ENCODE measurements around the gene ACP2.

The ACP2 gene

GRCh38 chr11:47268448-47269001 is 19.9 kb upstream of the ACP2 start:
- no peak for DNase-seq

DNA sequence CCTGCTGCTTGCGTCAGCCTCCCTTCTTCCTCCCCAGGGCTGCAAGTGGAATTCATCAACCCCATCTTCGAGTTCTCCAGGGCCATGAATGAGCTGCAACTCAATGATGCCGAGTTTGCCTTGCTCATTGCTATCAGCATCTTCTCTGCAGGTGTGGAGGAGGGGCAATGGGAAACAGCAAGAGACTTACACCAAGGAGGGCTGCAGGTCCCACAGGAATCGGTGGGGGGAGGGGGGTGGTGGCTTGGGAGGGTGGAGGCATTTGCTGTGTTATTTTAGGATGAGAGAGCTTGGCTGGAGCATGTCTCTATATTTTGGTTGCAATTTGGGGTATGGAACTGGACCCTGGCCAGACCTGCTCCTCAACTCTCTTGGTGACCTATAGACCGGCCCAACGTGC is 19.3 kb upstream of the ACP2 start:
- no peak for DNase-seq

- DNase-seq = no peak
Measured at GRCh38 chr11:47264521-47264920, 15.9 kb upstream of the ACP2 start.

GRCh38 chr11:47264119-47264518 is 15.5 kb upstream of the ACP2 start:
- DNase-seq = no peak

DNA sequence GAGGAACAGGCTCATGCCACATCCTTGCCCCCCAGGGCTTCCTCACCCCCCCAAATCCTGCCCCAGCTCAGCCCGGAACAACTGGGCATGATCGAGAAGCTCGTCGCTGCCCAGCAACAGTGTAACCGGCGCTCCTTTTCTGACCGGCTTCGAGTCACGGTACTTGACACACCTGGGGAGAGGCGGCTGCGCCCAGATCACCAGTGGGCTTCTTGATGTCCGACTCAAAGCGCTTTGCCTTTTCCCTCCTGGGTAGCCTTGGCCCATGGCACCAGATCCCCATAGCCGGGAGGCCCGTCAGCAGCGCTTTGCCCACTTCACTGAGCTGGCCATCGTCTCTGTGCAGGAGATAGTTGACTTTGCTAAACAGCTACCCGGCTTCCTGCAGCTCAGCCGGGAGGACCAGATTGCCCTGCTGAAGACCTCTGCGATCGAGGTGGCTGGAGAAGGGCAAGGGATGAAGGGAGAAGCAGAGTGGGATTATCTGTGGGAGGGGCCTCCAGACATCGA is 12.7 kb upstream of the ACP2 start:
- DNase-seq = no peak

- DNase-seq = no peak
Measured at GRCh38 chr11:47260366-47260765, 11.8 kb upstream of the ACP2 start.

DNA sequence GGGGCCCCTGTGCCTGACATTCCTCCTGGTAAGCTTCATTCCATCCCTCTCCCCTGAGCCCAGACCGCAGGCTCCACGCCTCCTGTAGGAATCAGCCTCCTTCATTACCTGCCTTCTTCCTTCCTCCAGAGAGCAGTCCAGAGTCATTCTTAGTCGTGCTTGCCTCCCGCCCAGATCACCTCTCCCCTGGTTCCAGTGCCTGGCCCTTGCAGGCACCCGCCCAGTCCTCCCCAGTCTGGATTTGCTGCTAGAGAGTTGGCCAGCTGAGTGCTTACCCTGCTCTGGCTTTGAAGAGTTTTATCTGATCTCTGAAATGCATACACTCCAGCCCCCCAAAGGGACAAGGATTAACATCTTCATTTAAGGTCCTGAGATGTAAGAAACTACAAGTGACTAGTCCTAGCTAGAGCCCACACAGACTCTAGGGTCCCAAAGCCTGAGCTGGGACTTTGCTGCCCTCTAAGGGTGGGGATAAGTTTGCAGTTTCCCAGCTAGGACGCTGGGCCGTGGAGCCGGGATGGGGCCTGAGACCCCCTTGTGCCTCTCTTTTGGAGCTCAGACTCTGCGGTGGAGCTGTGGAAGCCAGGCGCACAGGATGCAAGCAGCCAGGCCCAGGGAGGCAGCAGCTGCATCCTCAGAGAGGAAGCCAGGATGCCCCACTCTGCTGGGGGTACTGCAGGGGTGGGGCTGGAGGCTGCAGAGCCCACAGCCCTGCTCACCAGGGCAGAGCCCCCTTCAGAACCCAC is 10.8 kb upstream of the ACP2 start:
- peak in 1 of 2 experiments; percentile 32 for DNase-seq

GRCh38 chr11:47258317-47258902 is 9.8 kb upstream of the ACP2 start:
- no peak for DNase-seq

DNA sequence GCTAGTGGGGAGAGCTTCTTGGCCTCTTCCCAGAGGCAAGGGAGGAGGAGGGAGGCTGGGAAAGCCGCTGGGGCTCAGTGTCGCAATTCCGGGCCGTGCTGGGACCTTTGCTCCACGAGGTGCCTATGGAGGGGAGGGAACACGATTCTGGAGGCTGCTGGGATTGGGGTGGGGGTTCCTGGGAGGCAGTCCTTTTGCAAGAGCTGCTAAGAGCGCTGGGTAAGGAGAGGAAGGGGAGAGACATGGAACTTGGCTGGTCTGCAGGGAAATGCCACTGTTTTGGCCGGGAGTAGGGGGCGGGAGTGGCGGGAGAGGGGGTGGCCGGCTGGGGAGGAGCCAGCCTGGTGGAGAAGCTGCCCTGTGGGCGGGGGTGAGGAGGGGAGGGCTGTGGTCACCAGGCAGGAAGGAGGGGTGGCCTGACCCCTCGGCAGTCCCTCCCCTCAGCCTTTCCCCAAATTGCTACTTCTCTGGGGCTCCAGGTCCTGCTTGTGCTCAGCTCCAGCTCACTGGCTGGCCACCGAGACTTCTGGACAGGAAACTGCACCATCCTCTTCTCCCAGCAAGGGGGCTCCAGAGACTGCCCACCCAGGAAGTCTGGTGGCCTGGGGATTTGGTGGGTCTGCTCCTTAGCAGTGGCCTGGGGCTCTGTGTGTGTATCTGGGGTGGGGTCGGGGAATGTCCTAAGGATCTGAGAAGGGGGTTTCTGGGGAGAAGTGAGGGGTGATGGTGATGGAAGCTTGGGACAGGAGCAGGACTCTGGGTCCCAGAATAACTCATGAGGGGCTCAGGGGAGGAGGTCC is 9.1 kb upstream of the ACP2 start, which contains the start of gene NR1H3:
Gene NR1H3, plus strand, starts transcription at position 480 of the 800 bp plus-strand sequence. CDS start 1,221 bp downstream, outside the sequence.
- DNase-seq = peak; percentile 32 to 49

GRCh38 chr11:47257177-47257516 is 8.5 kb upstream of the ACP2 start:
- no peak for DNase-seq

GRCh38 chr11:47256374-47256773 is 7.8 kb upstream of the ACP2 start:
- no peak for DNase-seq

GRCh38 chr11:47254386-47254785 is 5.8 kb upstream of the ACP2 start:
- DNase-seq = no peak

GRCh38 chr11:47253660-47254059 is 5.0 kb upstream of the ACP2 start:
- DNase-seq = no peak

GRCh38 chr11:47251751-47252150 is 3.1 kb upstream of the ACP2 start:
- no peak for DNase-seq

DNA sequence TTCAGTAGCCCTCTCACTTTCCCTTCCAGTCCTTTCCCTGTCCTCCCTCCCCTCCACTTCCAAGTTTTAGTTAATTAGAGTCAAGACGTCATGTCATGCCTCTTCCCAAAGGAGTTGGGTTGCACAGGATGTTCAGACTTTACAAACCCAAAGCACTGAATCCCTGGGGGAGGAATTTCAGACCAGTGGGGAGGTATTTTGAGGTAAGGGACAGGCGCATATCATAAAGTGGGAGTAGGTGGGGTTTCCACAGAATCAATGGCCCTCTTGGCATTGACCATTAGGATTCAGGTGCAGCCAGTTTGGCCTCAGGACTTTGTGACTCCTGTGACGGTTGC is 733 bp upstream of the ACP2 start:
- DNase-seq = no peak

GRCh38 chr11:47248304-47248663 is 330 bp downstream of the ACP2 start:
- peak in 1 of 2 experiments; percentile 52 for DNase-seq

GRCh38 chr11:47247502-47247901 is 1.1 kb downstream of the ACP2 start:
- no peak for DNase-seq

DNA sequence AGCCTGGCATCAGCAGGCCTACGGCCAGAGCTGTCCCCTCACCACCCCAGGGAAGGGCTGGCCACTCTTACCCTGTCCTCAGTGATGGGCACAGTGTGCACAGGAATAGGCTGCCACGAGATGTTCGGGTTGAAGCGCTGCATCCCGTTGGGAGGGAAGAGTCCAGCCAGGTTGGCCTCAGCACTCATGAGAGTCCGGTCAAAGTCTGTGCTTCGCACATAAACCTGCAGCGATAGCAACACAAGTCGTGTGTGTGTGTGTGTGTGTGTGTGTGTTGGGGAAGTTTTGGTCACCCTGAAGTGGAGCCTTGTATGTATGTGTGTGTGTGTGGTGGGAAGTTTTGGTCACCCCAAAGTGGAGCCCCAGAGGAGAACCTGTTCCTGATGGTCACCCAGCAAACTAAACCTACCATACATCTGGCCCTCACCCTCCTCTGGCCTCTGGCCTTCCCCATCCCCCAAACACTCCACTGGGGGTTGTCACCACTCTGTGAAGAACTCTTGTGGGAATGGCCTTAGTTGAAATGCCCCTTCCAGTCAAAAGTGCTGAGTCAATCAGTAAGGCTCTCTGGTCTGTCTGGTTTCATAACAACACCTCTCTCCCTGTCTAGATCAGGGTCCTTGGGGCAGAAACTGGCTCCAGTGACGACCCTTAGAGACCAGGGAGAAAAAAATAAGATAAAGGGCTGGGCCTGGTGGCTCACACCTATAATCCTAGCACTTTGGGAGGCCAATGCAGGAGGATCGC is 2.8 kb downstream of the ACP2 start:
- DNase-seq = no peak

- no peak for DNase-seq
Measured at GRCh38 chr11:47244448-47245350, 3.9 kb downstream of the ACP2 start.

DNA sequence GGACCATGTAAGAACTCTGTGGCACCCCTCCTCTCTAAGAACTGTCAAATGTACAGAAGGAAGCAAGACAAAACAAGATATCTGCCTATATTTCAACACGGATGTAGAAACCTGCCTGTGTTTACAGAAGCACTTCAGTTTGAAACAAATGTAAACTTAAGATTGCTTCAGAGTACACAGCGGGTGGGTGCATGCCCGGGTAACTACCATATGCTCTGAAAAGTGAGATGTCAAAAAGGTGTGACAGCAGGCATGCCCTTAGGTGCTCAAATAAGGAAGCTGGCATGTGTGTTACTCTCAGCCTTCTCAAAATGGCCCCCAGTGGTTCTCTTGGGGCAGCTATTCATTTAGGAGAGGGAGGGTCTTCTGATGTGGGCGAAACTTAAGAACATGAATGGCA is 5.2 kb downstream of the ACP2 start:
- DNase-seq = no peak

GRCh38 chr11:47242596-47243192 is 5.9 kb downstream of the ACP2 start:
- no peak for DNase-seq
